NK-92 (cell line): ENCODE results near the gene TPK1.
"Not testable (repeated sequence)": the region's sequence is repeated elsewhere in the genome, so short reads cannot be mapped to it uniquely, and the experiment has no call there.

ENCODE experiments used
- DNase-seq: peaks from one replicate; lab custom pipeline; 2025; ENCODE audit not compliant: unreplicated experiment; lab: John Stamatoyannopoulos, UW

TPK1 gene

GRCh38 chr7:144728551-144728950 is 107.3 kb downstream of the TPK1 start:
- no peak for DNase-seq

DNA sequence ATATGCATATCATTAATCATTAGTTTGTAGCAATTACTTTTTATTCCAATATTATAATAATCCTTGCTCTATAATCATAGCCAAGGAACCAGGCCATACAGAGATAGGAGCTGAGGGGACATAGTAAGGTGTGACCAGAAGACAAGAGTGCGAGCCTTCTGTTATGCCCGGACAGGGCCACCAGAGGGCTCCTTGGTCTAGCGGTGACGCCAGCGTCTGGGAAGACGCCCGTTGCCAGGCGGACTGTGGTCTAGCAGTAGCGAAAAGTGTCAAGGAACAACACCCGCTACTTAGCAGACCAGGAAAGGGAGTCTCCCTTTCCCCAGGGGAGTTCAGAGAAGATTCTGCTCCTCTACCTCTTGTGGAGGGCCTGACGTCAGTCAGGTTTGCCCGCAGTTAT is 109.0 kb downstream of the TPK1 start:
- DNase-seq, result not testable (repeated sequence)

- DNase-seq, result no peak
These were observed 110.8 kb downstream of the TPK1 start for GRCh38 chr7:144725070-144725469.

- DNase-seq, result no peak
These were observed 112.6 kb downstream of the TPK1 start for GRCh38 chr7:144723301-144723700.

DNA sequence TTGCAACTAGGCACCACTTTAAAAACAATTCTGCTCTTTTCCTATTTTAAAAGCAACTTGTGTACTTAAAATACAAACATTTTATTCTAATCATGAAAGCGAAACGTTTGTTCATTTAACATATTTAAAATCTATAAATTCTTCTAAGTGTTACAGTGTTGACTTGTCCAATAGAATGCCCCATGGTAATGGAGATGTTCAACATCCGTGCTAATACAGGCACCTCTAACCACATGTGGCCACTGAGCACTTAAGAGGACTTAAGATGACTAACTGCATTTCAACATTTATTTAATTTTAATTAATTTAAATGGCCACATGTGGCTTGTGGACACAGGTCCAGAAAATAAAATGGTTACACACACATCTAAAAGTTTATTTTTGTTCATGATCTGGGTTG is 115.1 kb downstream of the TPK1 start:
- DNase-seq, result no peak

- no peak for DNase-seq
These were observed 115.7 kb downstream of the TPK1 start for GRCh38 chr7:144720149-144720548.

- DNase-seq, result no peak
These were observed 118.1 kb downstream of the TPK1 start for GRCh38 chr7:144717720-144718119.

GRCh38 chr7:144713850-144714249 is 122.0 kb downstream of the TPK1 start:
- DNase-seq, result no peak

GRCh38 chr7:144710791-144711190 is 125.1 kb downstream of the TPK1 start:
- no peak for DNase-seq

DNA sequence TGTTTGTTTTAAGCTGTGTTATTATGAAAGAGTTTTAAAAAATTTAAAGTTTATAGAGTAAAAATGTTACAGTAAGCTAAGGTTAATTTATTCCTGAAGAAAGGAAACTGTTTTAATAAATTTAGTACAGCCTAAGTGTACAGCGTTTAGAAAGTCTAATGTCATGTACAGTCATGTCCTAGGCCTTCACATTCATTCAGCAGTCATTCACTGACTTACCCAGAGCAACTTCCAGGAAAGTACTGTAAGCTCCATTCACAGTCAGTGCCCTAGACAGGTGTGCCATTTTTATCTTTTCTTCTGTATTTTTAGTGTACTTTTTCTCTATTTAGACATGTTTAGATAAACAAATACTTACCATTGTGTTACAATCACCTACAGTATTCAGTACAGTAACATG is 126.8 kb downstream of the TPK1 start:
- DNase-seq, result no peak

DNA sequence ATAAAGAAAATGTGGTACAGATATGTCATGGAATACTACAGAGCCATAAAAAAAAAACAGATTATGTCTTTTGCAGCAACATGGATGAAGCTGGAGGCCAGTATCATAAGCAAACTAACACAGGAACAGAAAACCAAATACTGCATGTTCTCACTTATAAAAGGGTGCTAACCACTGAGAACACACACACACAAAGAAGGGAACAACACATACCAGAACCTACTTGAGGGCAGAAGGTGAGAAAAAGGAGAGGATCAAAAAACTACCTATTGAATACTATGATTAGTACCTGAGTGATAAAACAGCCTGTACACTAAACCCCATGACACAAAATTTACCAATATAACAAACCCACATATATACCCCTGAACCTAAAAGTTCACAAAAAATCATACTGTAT is 144.6 kb downstream of the TPK1 start:
- DNase-seq, result no peak

DNA sequence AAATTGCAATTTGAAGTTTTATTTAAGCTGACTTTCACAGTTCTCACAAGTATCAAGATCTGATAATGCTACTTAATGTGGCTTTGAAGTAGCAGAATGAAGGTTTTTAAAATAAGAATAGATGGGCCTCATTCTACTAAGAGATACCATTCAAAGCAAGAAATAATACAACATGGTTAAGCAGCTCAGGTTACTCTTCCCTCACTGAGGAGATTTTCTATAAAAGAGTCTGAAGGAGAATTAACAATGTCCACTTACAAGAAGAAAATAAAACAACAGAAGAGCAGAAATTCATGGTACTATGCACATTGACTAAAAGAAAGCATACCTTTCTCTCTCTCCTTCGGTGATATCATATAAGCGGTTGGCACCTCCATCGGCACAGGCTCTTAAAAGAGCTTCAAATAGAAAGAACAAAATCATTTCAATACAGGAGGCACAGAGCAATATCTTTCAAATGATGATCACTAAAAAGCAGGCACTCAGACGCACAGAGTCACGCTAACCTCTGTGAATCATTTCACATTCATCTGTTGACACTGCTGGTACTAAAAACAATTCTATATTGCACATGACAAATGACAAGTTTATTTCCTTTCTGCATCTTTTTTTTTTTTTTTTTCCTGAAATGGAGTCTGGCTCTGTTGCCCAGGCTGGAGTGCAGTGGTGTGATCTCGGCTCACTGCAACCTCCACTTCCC is 153.1 kb downstream of the TPK1 start:
- DNase-seq, result no peak

DNA sequence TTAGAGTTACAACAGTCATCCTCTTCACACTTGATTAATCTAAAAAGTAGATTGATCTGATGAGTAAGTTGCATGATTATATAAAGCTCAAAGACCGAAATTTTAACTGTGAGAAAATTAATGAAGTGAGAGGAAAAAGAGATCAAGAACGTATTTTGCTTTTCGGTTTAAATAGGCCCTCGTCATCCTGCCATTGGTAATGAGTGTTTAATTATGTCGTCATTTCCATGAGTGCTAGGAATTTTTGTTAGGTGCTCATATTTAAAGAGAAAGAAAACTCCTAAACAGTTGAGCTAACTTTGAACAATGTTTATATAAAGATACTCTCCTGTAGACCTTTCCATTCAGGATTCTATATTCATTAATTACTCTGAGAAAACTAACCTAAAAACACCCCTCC is 159.4 kb downstream of the TPK1 start:
- DNase-seq, result no peak

DNA sequence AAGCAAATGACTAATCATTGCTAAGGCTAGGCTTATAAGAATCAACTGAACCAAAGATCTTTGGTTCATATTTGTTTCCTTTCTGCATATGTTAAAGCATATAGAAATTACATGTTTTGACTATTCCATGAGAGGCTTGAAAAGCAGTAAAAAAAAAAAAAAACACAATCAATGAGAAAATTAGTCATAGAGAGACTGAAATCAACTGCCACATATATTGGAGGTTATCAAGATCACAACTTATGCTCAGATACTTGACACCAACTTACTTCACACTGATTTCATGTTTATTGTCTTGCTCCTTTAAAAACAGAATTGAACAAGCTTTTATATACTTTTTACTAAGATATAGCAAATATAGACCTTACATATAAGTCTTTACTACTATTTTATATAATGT is 161.3 kb downstream of the TPK1 start:
- no peak for DNase-seq

- DNase-seq, result no peak
These were observed 163.0 kb downstream of the TPK1 start for GRCh38 chr7:144672869-144673268.

- DNase-seq, result no peak
These were observed 164.4 kb downstream of the TPK1 start for GRCh38 chr7:144671429-144671828.

- DNase-seq, result no peak
These were observed 165.6 kb downstream of the TPK1 start for GRCh38 chr7:144670218-144670617.

DNA sequence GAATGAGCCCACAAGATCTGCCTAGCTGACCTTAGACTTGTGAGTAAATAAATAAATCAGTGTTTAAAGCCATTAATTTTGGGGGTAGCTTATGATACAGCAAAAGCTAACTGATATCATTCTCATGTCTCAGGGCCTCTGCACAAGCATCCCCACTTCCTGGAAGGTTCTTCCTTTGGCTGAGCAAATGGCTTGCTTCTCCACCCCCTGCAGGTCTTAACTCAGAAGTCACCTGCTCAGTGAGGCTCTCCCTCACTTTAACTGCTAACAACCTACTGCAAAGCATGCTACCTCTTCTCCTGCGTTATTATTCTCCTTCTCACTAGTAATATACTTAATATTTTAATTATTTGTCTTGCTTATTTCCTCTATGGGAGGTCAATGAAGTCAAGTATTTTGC is 167.3 kb downstream of the TPK1 start:
- no peak for DNase-seq

DNA sequence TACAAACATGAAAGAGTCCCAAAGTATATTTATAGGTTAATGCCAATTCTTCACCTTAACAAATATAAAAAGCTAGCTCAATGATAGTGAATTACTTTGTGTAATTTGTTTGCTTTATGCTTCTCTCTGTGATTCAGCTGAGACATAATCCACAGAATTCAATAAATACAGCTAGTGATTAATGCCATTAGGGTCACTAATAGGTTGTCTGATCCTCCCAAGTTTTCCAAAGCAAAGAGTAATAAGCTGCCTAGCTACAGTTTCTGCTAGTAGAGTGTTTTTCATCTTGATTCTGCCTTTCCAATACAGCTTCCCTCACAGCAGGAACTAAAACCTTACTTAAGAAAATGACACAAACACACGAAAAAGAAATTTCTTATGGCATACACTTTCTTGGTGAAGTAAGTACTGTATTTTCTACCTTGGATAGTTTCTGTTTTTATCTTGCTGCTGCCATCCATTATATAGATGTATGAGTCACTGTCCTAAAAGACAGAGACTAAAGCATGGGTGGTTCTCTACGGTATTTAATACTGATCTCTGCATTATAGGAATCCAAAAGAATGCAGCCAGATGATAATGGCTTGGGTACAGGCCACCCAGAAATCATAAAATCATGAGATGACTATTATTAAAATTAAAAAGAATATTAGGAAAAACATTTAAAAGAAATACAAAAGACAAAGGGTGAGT is 170.0 kb downstream of the TPK1 start:
- DNase-seq, result no peak

GRCh38 chr7:144659211-144659610 is 176.6 kb downstream of the TPK1 start:
- DNase-seq, result no peak

- no peak for DNase-seq
These were observed 178.8 kb downstream of the TPK1 start for GRCh38 chr7:144656965-144657517.

DNA sequence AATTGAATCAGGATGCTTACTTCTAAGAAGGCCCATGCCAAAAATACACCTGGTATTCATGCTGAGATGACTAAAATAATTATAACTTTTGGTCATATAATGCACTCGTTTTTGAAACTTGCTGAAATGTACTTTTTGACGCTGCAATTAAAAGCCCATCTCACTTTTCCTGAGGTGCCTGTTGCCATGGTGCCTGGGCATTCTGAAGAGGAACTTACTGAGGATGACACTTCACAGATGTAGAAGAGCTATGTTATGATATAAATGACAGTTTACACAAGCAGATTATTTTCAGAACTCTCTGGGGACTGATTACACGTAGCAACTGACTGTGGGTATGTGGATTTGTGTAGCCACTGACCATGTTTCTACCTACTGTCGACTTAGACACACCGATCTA is 182.4 kb downstream of the TPK1 start:
- no peak for DNase-seq

- DNase-seq, result no peak
These were observed 185.4 kb downstream of the TPK1 start for GRCh38 chr7:144650439-144650838.
